ENCODE measurements around the gene NDP. TPM values are rescaled to one million over a fixed set of nuclear protein-coding genes. Genes with fewer than 3 reads are reported as not detected.
A peak's percentile ranks its signal among the peaks of the same experiment; 100 is the strongest.
"Not testable (repeated sequence)": the region's sequence is repeated elsewhere in the genome, so short reads cannot be mapped to it uniquely, and the experiment has no call there.

NDP gene
- total and polyA plus RNA-seq, 4 donors = 1.3 to 3.7 TPM; not detected in 2

DNA sequence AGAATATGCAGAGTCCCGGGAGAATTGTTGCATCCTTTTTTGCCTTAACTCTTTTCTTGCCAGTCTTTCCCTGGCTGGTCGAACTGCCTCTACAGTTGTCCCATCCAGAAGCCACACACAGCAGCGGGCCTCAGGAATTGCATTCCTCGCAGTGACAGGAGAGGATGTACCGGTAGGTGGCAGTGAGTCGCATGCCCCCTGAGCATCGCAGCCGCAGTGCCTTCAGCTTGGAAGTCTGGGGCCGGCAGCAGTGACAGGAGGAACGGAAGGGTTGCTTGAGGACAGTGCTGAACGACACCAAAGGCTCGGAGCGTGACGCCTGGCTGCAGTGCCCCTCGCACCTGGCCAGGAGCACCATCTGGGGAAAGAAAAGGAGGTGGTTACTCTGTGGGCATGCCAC, 23.5 kb downstream of the NDP start:
- 1 to 10% methylated on average over 14 to 15 of the region's 15 CpGs for WGBS, 2 donors
- Histone ChIP-seq H3K36me3 (ENCODE audit: control insufficient read depth in 4 of 4, insufficient read depth in 4 of 4, low read length in 4 of 4) (no peaks in the 10 kb centered on the region), H3K9ac (ENCODE audit: insufficient read depth in 1 of 2, low read length in 2 of 2) (no peak overlapping the region), H3K27ac (ENCODE audit: low read depth in 1 of 2, low read length in 1 of 2) (no peak overlapping the region), H3K9me3 (ENCODE audit: control insufficient read depth in 4 of 4, insufficient read depth in 3 of 4, low read length in 3 of 4) (no peaks in the 10 kb centered on the region), H3K27me3 (ENCODE audit: control insufficient read depth in 3 of 3, insufficient read depth in 3 of 3, low read length in 2 of 3) (peaks cover 7 to 49% (median 22%) of the 10 kb centered on the region in 3 donors), H3K4me1 (ENCODE audit: control insufficient read depth in 5 of 5, insufficient read depth in 5 of 5, low read length in 5 of 5) (no peaks in the 10 kb centered on the region), H3K4me3 (no peak overlapping the region)
- peak in 2 of 3 donors; percentile 25 to 40 for DNase-seq
- TF ChIP-seq, protein P1, sequence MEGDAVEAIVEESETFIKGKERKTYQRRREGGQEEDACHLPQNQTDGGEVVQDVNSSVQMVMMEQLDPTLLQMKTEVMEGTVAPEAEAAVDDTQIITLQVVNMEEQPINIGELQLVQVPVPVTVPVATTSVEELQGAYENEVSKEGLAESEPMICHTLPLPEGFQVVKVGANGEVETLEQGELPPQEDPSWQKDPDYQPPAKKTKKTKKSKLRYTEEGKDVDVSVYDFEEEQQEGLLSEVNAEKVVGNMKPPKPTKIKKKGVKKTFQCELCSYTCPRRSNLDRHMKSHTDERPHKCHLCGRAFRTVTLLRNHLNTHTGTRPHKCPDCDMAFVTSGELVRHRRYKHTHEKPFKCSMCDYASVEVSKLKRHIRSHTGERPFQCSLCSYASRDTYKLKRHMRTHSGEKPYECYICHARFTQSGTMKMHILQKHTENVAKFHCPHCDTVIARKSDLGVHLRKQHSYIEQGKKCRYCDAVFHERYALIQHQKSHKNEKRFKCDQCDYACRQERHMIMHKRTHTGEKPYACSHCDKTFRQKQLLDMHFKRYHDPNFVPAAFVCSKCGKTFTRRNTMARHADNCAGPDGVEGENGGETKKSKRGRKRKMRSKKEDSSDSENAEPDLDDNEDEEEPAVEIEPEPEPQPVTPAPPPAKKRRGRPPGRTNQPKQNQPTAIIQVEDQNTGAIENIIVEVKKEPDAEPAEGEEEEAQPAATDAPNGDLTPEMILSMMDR (IDR thresholded peaks at IDR 0.05; ENCODE audit: control extremely low read depth, extremely low read depth) = peak; percentile 6
- no peak for ATAC-seq (ENCODE audit: insufficient read depth, low FRiP score)

GRCh38 chrX:43940816-43941474, 32.2 kb downstream of the NDP start:
- Histone ChIP-seq H3K4me1 (ENCODE audit: control insufficient read depth in 5 of 5, insufficient read depth in 5 of 5, low read length in 5 of 5) (no peaks in the 10 kb centered on the region), H3K9me3 (ENCODE audit: control insufficient read depth in 4 of 4, insufficient read depth in 3 of 4, low read length in 3 of 4) (no peaks in the 10 kb centered on the region), H3K27me3 (ENCODE audit: control insufficient read depth in 3 of 3, insufficient read depth in 3 of 3, low read length in 2 of 3) (peaks cover 0 to 30% (median 10%) of the 10 kb centered on the region in 3 donors), H3K4me3 (no peak overlapping the region), H3K27ac (ENCODE audit: low read depth in 1 of 2, low read length in 1 of 2) (no peak overlapping the region), H3K36me3 (ENCODE audit: control insufficient read depth in 4 of 4, insufficient read depth in 4 of 4, low read length in 4 of 4) (no peaks in the 10 kb centered on the region), H3K9ac (ENCODE audit: insufficient read depth in 1 of 2, low read length in 2 of 2) (no peak overlapping the region)
- ATAC-seq (ENCODE audit: insufficient read depth, low FRiP score) (no peak), DNase-seq (no peak)
- TF ChIP-seq, protein P1 (IDR thresholded peaks at IDR 0.05; ENCODE audit: control extremely low read depth, extremely low read depth) = no peak
- 53 to 63% methylated on average over 2 of the region's 2 CpGs for WGBS, 2 donors

DNA sequence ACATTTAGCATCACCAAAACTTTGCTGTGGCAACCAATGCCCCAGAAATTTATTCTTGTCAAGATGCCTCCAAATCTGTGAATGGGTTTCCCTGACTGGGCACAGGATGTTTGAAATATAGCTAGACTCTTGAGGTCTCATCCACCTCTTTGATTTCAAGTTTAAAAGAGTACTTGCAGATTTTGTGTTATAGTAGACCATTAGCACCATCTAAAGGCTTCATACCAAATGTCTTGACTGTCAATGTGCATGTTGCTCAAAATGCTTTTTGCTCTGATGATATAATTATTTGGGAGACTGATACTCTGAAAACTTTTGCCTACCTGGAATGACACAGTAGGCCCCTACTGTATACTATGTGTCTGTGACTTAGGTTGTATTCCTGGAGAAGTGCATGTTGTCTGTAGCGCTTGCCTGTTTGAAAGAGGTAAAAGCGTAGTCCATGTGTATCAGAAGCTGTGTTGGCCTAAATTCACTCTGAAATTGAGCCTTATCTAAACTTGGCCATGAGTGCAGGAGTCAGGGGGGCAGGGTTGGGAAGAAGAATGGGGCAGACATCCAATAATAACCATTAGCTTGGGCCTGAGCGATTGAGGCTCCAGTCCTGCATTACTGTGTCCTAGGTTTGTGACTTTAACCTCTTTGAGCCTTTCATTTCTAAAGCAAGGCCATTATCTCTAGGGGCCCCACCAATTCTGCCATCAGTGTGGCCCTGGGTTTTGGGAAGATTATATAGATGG, 33.8 kb downstream of the NDP start:
- no peak overlapping the region for H3K27ac ChIP-seq (ENCODE audit: low read depth in 1 of 2, low read length in 1 of 2)
- no peak overlapping the region for H3K4me3 ChIP-seq
- H3K9me3 ChIP-seq (ENCODE audit: control insufficient read depth in 4 of 4, insufficient read depth in 3 of 4, low read length in 3 of 4) = no peaks in the 10 kb centered on the region
- H3K36me3 ChIP-seq (ENCODE audit: control insufficient read depth in 4 of 4, insufficient read depth in 4 of 4, low read length in 4 of 4) = no peaks in the 10 kb centered on the region
- H3K27me3 ChIP-seq (ENCODE audit: control insufficient read depth in 3 of 3, insufficient read depth in 3 of 3, low read length in 2 of 3) = peaks cover 0 to 33% (median 12%) of the 10 kb centered on the region in 3 donors
- no peaks in the 10 kb centered on the region for H3K4me1 ChIP-seq (ENCODE audit: control insufficient read depth in 5 of 5, insufficient read depth in 5 of 5, low read length in 5 of 5)
- TF ChIP-seq, protein P1 (IDR thresholded peaks at IDR 0.05; ENCODE audit: control extremely low read depth, extremely low read depth) = no peak
- ATAC-seq (ENCODE audit: insufficient read depth, low FRiP score) = no peak
- 90 to 100% methylated on average over 3 of the region's 3 CpGs for WGBS, 2 donors
- peak in 2 of 3 donors; percentile 34 to 50 for DNase-seq
- no peak overlapping the region for H3K9ac ChIP-seq (ENCODE audit: insufficient read depth in 1 of 2, low read length in 2 of 2)

- H3K27me3 ChIP-seq (ENCODE audit: control insufficient read depth in 3 of 3, insufficient read depth in 3 of 3, low read length in 2 of 3) = peaks cover 0 to 13% (median 2%) of the 10 kb centered on the region in 3 donors
- not testable (repeated sequence) for H3K36me3 ChIP-seq (ENCODE audit: control insufficient read depth in 4 of 4, insufficient read depth in 4 of 4, low read length in 4 of 4); H3K9ac ChIP-seq (ENCODE audit: insufficient read depth in 1 of 2, low read length in 2 of 2); H3K4me1 ChIP-seq (ENCODE audit: control insufficient read depth in 5 of 5, insufficient read depth in 5 of 5, low read length in 5 of 5); H3K27ac ChIP-seq (ENCODE audit: low read depth in 1 of 2, low read length in 1 of 2); H3K4me3 ChIP-seq; H3K9me3 ChIP-seq (ENCODE audit: control insufficient read depth in 4 of 4, insufficient read depth in 3 of 4, low read length in 3 of 4); DNase-seq; ATAC-seq (ENCODE audit: insufficient read depth, low FRiP score)
- 88 to 90% methylated on average over 3 of the region's 3 CpGs for WGBS, 2 donors
Measured at GRCh38 chrX:43922032-43922431, 51.2 kb downstream of the NDP start.

- H3K9me3 ChIP-seq (ENCODE audit: control insufficient read depth in 4 of 4, insufficient read depth in 3 of 4, low read length in 3 of 4); H3K36me3 ChIP-seq (ENCODE audit: control insufficient read depth in 4 of 4, insufficient read depth in 4 of 4, low read length in 4 of 4); DNase-seq; H3K4me3 ChIP-seq; H3K27ac ChIP-seq (ENCODE audit: low read depth in 1 of 2, low read length in 1 of 2); H3K9ac ChIP-seq (ENCODE audit: insufficient read depth in 1 of 2, low read length in 2 of 2); ATAC-seq (ENCODE audit: insufficient read depth, low FRiP score); H3K4me1 ChIP-seq (ENCODE audit: control insufficient read depth in 5 of 5, insufficient read depth in 5 of 5, low read length in 5 of 5): not testable (repeated sequence)
- WGBS, 2 donors = 85 to 99% methylated on average over 8 of the region's 8 CpGs
- H3K27me3 ChIP-seq (ENCODE audit: control insufficient read depth in 3 of 3, insufficient read depth in 3 of 3, low read length in 2 of 3) = peaks cover 0 to 38% (median 13%) of the 10 kb centered on the region in 3 donors
Measured at GRCh38 chrX:43910772-43911171, 62.4 kb downstream of the NDP start.

All from lung (tissue), 12 donors.